ENCODE measurements around the gene GRM7. TPM values are rescaled to one million over a fixed set of nuclear protein-coding genes. Genes with fewer than 3 reads are reported as not detected.

Gene GRM7
- total RNA-seq, 4 donors from 2014 or later, result 0.39 TPM; not detected in 3

DNA sequence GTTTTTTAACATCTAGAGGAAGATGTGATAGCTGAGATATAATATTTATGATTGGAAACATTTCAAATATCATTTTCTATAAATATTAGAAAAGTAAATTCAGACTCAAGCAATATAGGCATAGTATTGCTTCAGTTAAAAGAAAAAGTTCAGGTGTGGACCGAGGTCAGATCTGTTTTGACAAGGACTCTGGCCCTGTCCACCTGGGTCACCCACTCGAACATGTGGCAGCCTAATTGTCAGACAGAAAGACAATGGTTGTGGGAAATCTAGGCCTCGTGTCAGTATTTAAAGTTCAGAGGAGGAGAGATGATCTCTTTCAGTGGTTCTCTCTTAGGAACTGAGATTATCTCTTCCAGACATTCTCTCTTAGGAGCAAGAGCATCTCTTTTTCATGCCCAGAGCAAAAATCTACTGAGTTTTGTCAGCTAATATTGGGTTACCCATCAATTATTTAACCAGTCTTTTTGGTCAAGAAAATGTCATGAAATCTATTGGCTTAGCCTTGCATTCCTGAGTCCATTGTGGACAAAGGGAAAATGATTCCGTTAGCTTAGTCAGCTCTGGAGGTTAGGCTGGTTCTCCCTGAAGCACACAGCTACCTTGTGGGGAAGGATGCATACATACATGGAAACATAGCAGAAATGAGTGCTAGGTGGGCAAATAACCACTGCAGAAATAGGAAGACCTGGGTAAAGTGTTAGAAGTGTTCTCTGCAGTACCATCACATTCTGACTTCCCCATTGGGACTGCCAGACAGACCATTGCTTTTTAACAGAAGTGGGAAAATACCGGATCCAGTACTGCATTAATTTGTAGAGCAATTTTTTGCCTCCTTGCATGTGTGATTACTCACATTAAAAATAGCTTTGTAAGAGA is 343.3 kb downstream of the GRM7 start:
- Histone ChIP-seq H3K27ac (replicated peaks in 1 of 4) (no peak overlapping the region), H3K27me3 (no peaks in the 10 kb centered on the region), H3K4me1 (peaks cover 0 to 8% (median 0%) of the 10 kb centered on the region in 4 donors), H3K36me3 (no peaks in the 10 kb centered on the region), H3K9me3 (no peaks in the 10 kb centered on the region), H3K4me3 (no peak overlapping the region)
- intact Hi-C loops (cut with DNase I), result no loop called here
- DNase-seq (ENCODE audit: extremely low spot score), result no peak
- WGBS, result 89% methylated on average over 5 of the region's 5 CpGs
- TF ChIP-seq, protein P1, sequence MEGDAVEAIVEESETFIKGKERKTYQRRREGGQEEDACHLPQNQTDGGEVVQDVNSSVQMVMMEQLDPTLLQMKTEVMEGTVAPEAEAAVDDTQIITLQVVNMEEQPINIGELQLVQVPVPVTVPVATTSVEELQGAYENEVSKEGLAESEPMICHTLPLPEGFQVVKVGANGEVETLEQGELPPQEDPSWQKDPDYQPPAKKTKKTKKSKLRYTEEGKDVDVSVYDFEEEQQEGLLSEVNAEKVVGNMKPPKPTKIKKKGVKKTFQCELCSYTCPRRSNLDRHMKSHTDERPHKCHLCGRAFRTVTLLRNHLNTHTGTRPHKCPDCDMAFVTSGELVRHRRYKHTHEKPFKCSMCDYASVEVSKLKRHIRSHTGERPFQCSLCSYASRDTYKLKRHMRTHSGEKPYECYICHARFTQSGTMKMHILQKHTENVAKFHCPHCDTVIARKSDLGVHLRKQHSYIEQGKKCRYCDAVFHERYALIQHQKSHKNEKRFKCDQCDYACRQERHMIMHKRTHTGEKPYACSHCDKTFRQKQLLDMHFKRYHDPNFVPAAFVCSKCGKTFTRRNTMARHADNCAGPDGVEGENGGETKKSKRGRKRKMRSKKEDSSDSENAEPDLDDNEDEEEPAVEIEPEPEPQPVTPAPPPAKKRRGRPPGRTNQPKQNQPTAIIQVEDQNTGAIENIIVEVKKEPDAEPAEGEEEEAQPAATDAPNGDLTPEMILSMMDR (IDR thresholded peaks at IDR 0.05), result no peak
- no peak for TF ChIP-seq POLR2AphosphoS5 (IDR thresholded peaks at IDR 0.05)
- no peak for TF ChIP-seq EP300 (IDR thresholded peaks at IDR 0.05)
- TF ChIP-seq POLR2A (IDR thresholded peaks at IDR 0.05; ENCODE audit: low read depth), result no peak

DNA sequence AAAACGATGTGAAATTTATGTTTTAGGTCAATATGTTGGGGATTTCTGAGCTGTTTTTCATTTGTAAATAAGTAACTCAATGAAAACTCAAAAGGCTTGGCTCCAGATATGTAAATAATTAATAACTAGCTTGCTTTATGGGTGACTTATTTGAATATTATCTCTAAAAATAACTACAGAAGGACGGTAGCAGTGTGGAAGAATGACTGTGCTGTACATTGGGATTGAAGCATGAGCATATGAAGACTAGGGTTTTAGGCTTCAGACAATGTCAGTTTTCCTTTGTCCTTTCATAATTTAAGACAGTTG is 343.9 kb downstream of the GRM7 start:
- H3K4me1 ChIP-seq, result peaks cover 0 to 8% (median 0%) of the 10 kb centered on the region in 4 donors
- intact Hi-C loops (cut with DNase I), result no loop called here
- H3K27me3 ChIP-seq, result no peaks in the 10 kb centered on the region
- H3K36me3 ChIP-seq, result no peaks in the 10 kb centered on the region
- no peaks in the 10 kb centered on the region for H3K9me3 ChIP-seq
- TF ChIP-seq POLR2AphosphoS5 (IDR thresholded peaks at IDR 0.05) (no peak), EP300 (IDR thresholded peaks at IDR 0.05) (no peak), POLR2A (IDR thresholded peaks at IDR 0.05; ENCODE audit: low read depth) (no peak)
- TF ChIP-seq, protein P1 (IDR thresholded peaks at IDR 0.05), result no peak
- 77% methylated on average over 2 of the region's 2 CpGs for WGBS
- H3K4me3 ChIP-seq, result no peak overlapping the region
- no peak overlapping the region for H3K27ac ChIP-seq (replicated peaks in 1 of 4)
- no peak for DNase-seq (ENCODE audit: extremely low spot score)

DNA sequence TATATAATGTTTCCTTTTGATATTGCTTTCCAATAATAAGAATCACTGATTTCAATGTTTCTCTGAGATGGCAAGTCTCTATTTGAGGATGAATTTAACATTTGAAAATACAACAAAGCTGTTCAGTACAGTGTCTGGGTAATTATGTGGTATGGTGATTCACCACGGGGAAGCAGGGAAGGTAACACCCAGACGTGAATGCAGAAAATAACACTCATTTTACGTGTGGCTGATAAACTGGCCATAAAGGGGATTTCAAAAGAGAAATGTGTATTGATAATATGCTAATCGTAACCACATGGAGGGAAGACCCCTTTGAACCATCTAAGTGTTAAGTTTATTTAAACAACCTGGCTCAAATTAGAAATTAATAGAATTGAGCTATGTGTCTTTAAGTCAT is 344.6 kb downstream of the GRM7 start:
- DNase-seq (ENCODE audit: extremely low spot score), result no peak
- WGBS, result 73% methylated on average over 4 of the region's 4 CpGs
- H3K9me3 ChIP-seq, result no peaks in the 10 kb centered on the region
- no peaks in the 10 kb centered on the region for H3K27me3 ChIP-seq
- intact Hi-C loops (cut with DNase I), result no loop called here
- H3K4me3 ChIP-seq, result peak overlapping the region; percentile 19 to 33 (median 23)
- TF ChIP-seq, protein P1 (IDR thresholded peaks at IDR 0.05), result no peak
- no peak for TF ChIP-seq EP300 (IDR thresholded peaks at IDR 0.05)
- TF ChIP-seq POLR2AphosphoS5 (IDR thresholded peaks at IDR 0.05), result no peak
- TF ChIP-seq POLR2A (IDR thresholded peaks at IDR 0.05; ENCODE audit: low read depth), result no peak
- no peak overlapping the region for H3K27ac ChIP-seq (replicated peaks in 1 of 4)
- peaks cover 0 to 8% (median 0%) of the 10 kb centered on the region in 4 donors for H3K4me1 ChIP-seq
- H3K36me3 ChIP-seq, result no peaks in the 10 kb centered on the region

DNA sequence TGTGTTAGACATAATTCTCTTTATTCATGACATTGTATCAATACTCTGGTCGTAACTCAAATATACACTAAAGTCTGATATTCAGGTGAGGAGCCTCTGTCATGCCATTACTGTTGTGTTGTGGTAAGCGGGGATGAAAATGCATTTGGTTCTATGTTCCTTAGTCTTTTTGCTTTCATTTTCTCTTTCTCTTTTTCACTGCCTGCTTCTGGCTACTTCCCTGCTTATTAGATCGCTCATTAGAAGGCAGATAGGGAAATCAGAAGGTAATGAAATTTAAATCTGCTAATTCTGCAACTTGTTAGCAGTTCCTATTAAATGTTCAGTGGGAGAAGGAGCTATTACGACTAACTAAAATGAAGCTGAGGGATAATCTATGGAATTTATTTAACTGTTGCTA is 345.0 kb downstream of the GRM7 start:
- no peak overlapping the region for H3K27ac ChIP-seq (replicated peaks in 1 of 4)
- 69% methylated on average over 4 of the region's 4 CpGs for WGBS
- peak overlapping the region; percentile 19 to 33 (median 23) for H3K4me3 ChIP-seq
- H3K9me3 ChIP-seq, result no peaks in the 10 kb centered on the region
- TF ChIP-seq, protein P1 (IDR thresholded peaks at IDR 0.05), result no peak
- TF ChIP-seq POLR2A (IDR thresholded peaks at IDR 0.05; ENCODE audit: low read depth) (no peak), EP300 (IDR thresholded peaks at IDR 0.05) (no peak), POLR2AphosphoS5 (IDR thresholded peaks at IDR 0.05) (no peak)
- H3K36me3 ChIP-seq, result no peaks in the 10 kb centered on the region
- no peaks in the 10 kb centered on the region for H3K27me3 ChIP-seq
- intact Hi-C loops (cut with DNase I), result no loop called here
- H3K4me1 ChIP-seq, result peaks cover 0 to 8% (median 0%) of the 10 kb centered on the region in 4 donors
- no peak for DNase-seq (ENCODE audit: extremely low spot score)

Data from esophagus muscularis mucosa (tissue), 4 donors.